IMR-90 (cell line): ENCODE measurements around the gene OR5H6. TPM values are rescaled to one million over a fixed set of nuclear protein-coding genes. Genes with fewer than 3 reads are reported as not detected.

Source experiments
- ATAC-seq: fragments of 200-7000 bp; cut with Tn5 transposase; 2 replicates; pipeline ENCODE4 v1.9.1; 2020; ENCODE audit warnings: low read depth, mild to moderate bottlenecking, moderate library complexity
- Bru-seq: library from RNA; stranded (reverse); fragments of 400-500 nt; gene quantifications from one replicate; lab custom pipeline; 2021; lab: Mats Ljungman, UMichigan
- BruChase-seq, 2 experiments: library from RNA; stranded (reverse); fragments of 400-500 nt; gene quantifications; one replicate each; lab custom pipeline; 2021; lab: Mats Ljungman, UMichigan
- BruUV-seq: library from RNA; stranded (reverse); fragments of 400-500 nt; replicated peaks from 2 replicates; lab custom pipeline; 2021; lab: Mats Ljungman, UMichigan
- CTCF ChIA-PET: fragments of 300-600 bp; formaldehyde crosslinking; extraction: SDS; loops from one replicate; lab custom pipeline; 2021; ENCODE audit warnings: antibody characterized with exemption; lab: Yijun Ruan, JAX
- POLR2A ChIA-PET: fragments of 300-600 bp; sonication (Branson Sonifier 250); formaldehyde crosslinking; loops from one replicate; lab custom pipeline; 2022; ENCODE audit warnings: antibody characterized with exemption; ENCODE audit not compliant: unreplicated experiment; lab: Charles Lee
- DNase-seq: peaks from one replicate; pipeline ENCODE4 v3.0.0; 2013
- H2AFZ ChIP-seq: replicated peaks from 2 replicates; pipeline ENCODE3; 2013; ENCODE audit warnings: low read length, mild to moderate bottlenecking; ENCODE audit not compliant: poor library complexity
- H2AK5ac ChIP-seq: 2 replicates; pipeline ENCODE4 v1.6.1; 2013; ENCODE audit warnings: low read depth, low read length, inconsistent platforms
- H2AK9ac ChIP-seq: replicated peaks from 2 replicates; pipeline ENCODE3; 2013; ENCODE audit warnings: mild to moderate bottlenecking, low read depth, low read length, moderate library complexity; ENCODE audit not compliant: poor library complexity
- H2BK120ac ChIP-seq: 2 replicates; pipeline ENCODE4 v1.6.1; 2013; ENCODE audit warnings: low read depth, low read length, inconsistent platforms
- H2BK15ac ChIP-seq: 3 replicates; pipeline ENCODE4 v1.6.1; 2013; ENCODE audit warnings: low read depth, low read length, inconsistent platforms
- H2BK20ac ChIP-seq: 2 replicates; pipeline ENCODE4 v1.6.1; 2013; ENCODE audit warnings: low read depth, mild to moderate bottlenecking, inconsistent platforms, low read length, moderate library complexity
- H2BK5ac ChIP-seq: 2 replicates; pipeline ENCODE4 v1.6.1; 2013; ENCODE audit warnings: mild to moderate bottlenecking, low read depth, low read length, inconsistent platforms; ENCODE audit not compliant: poor library complexity, severe bottlenecking
- H3K14ac ChIP-seq: replicated peaks from 2 replicates; pipeline ENCODE4 v1.6.1; 2013; ENCODE audit warnings: low read depth, low read length, inconsistent platforms
- H3K18ac ChIP-seq: 2 replicates; pipeline ENCODE4 v1.6.1; 2013; ENCODE audit warnings: low read depth, low read length, control low read depth
- H3K23ac ChIP-seq: 2 replicates; pipeline ENCODE4 v1.6.1; 2013; ENCODE audit warnings: low read depth, low read length, inconsistent platforms
- H3K27ac ChIP-seq: 2 replicates; pipeline ENCODE4 v1.5.1; 2013; ENCODE audit warnings: mild to moderate bottlenecking, control low read depth, low read length; ENCODE audit not compliant: insufficient read depth
- H3K27me3 ChIP-seq: 2 replicates; pipeline ENCODE4 v1.6.1; 2013; ENCODE audit warnings: low read length; ENCODE audit not compliant: control insufficient read depth, insufficient read depth
- H3K36me3 ChIP-seq: 2 replicates; pipeline ENCODE4 v1.6.1; 2013; ENCODE audit warnings: low read length, mixed read lengths; ENCODE audit not compliant: control insufficient read depth, insufficient read depth
- H3K4ac ChIP-seq: 2 replicates; pipeline ENCODE4 v1.6.1; 2013; ENCODE audit warnings: low read depth, low read length, inconsistent platforms
- H3K4me1 ChIP-seq: 2 replicates; pipeline ENCODE4 v1.6.1; 2013; ENCODE audit warnings: low read length, mixed read lengths; ENCODE audit not compliant: control insufficient read depth, insufficient read depth
- H3K4me2 ChIP-seq: 2 replicates; pipeline ENCODE4 v1.6.1; 2013; ENCODE audit warnings: low read depth, mild to moderate bottlenecking, control low read depth, low read length, moderate library complexity
- H3K4me3 ChIP-seq: 2 replicates; pipeline ENCODE4 v1.5.1; 2013; ENCODE audit warnings: low read depth, mild to moderate bottlenecking, control low read depth, low read length, moderate library complexity; ENCODE audit not compliant: insufficient read depth
- H3K56ac ChIP-seq: 2 replicates; pipeline ENCODE4 v1.6.1; 2013; ENCODE audit warnings: low read length, inconsistent platforms; ENCODE audit not compliant: insufficient read depth; ENCODE audit errors: extremely low read depth
- H3K79me1 ChIP-seq, 2 experiments: 2 replicates each; pipeline ENCODE4 v1.6.1; 2013; ENCODE audit warnings: low read length in 2 of 2, inconsistent platforms in 1 of 2, low read depth in 1 of 2
- H3K9ac ChIP-seq: 2 replicates; pipeline ENCODE4 v1.6.1; 2013; ENCODE audit warnings: low read depth, low read length, control low read depth
- H3K9me1 ChIP-seq: 2 replicates; pipeline ENCODE4 v1.6.1; 2013; ENCODE audit warnings: low read length, inconsistent platforms; ENCODE audit not compliant: insufficient read depth
- H3K9me3 ChIP-seq: 2 replicates; pipeline ENCODE4 v1.6.1; 2013; ENCODE audit warnings: low read length; ENCODE audit not compliant: control insufficient read depth, insufficient read depth
- H4K20me1 ChIP-seq: 2 replicates; pipeline ENCODE4 v1.6.1; 2013; ENCODE audit warnings: low read length, inconsistent platforms; ENCODE audit not compliant: insufficient read depth
- H4K5ac ChIP-seq: 2 replicates; pipeline ENCODE4 v1.6.1; 2013; ENCODE audit warnings: mild to moderate bottlenecking, low read depth, low read length, control low read depth
- H4K8ac ChIP-seq, 2 experiments: 2 replicates each; pipeline ENCODE4 v1.6.1; 2013; ENCODE audit warnings: low read depth in 2 of 2, low read length in 2 of 2, control low read depth in 1 of 2, inconsistent platforms in 1 of 2
- H4K91ac ChIP-seq: 2 replicates; pipeline ENCODE4 v1.6.1; 2013; ENCODE audit warnings: low read depth, low read length, inconsistent platforms; ENCODE audit not compliant: insufficient read depth
- BHLHE40 ChIP-seq: fragments of 150-350 bp; IDR thresholded peaks from 2 replicates; pipeline ENCODE4 v1.6.1; 2016; ENCODE audit warnings: mild to moderate bottlenecking, low read depth, low read length
- CEBPB ChIP-seq: IDR thresholded peaks from 2 replicates; pipeline ENCODE4 v1.6.1; 2012; ENCODE audit warnings: low read depth, low read length, improper control_type of control experiment
- CHD1 ChIP-seq: IDR thresholded peaks from 2 replicates; pipeline ENCODE4 v1.6.1; 2012; ENCODE audit warnings: low read depth, low read length, improper control_type of control experiment
- CTCF ChIP-seq: conservative IDR thresholded peaks from 2 replicates; pipeline ENCODE4 v1.5.1; 2012; ENCODE audit warnings: mild to moderate bottlenecking, low read depth, low read length, improper control_type of control experiment
- ELK1 ChIP-seq: fragments of 150-350 bp; IDR thresholded peaks from 2 replicates; pipeline ENCODE4 v1.6.1; 2016; ENCODE audit warnings: low read depth, mild to moderate bottlenecking, low read length, moderate library complexity, borderline replicate concordance
- FOS ChIP-seq: fragments of 150-350 bp; IDR thresholded peaks from 2 replicates; pipeline ENCODE4 v1.6.1; 2016; ENCODE audit warnings: low read depth, low read length
- MAFK ChIP-seq: IDR thresholded peaks from 2 replicates; pipeline ENCODE4 v1.6.1; 2012; ENCODE audit warnings: low read depth, low read length, improper control_type of control experiment
- MAZ ChIP-seq: IDR thresholded peaks from 2 replicates; pipeline ENCODE4 v1.6.1; 2012; ENCODE audit warnings: low read depth, mild to moderate bottlenecking, low read length, improper control_type of control experiment, moderate library complexity, borderline replicate concordance
- MXI1 ChIP-seq: IDR thresholded peaks from 2 replicates; pipeline ENCODE4 v1.6.1; 2012; ENCODE audit warnings: low read depth, mild to moderate bottlenecking, low read length, moderate library complexity, borderline replicate concordance
- NFE2L2 ChIP-seq: fragments of 150-350 bp; IDR thresholded peaks from 2 replicates; pipeline ENCODE4 v1.6.1; 2016; ENCODE audit warnings: low read depth, mild to moderate bottlenecking, low read length
- POLR2A ChIP-seq: IDR thresholded peaks from 2 replicates; pipeline ENCODE4 v1.6.1; 2012; ENCODE audit warnings: mild to moderate bottlenecking, low read depth, low read length
- RAD21 ChIP-seq: IDR thresholded peaks from 2 replicates; pipeline ENCODE4 v1.6.1; 2012; ENCODE audit warnings: low read length, improper control_type of control experiment
- RCOR1 ChIP-seq: IDR thresholded peaks from 2 replicates; pipeline ENCODE4 v1.6.1; 2012; ENCODE audit warnings: mild to moderate bottlenecking, low read length, improper control_type of control experiment; ENCODE audit not compliant: insufficient replicate concordance
- RFX5 ChIP-seq: IDR thresholded peaks from 2 replicates; pipeline ENCODE4 v1.8.0; 2012; ENCODE audit warnings: low read depth, mild to moderate bottlenecking, low read length, moderate library complexity
- SMC3 ChIP-seq: fragments of 150-350 bp; IDR thresholded peaks from 2 replicates; pipeline ENCODE4 v1.6.1; 2016; ENCODE audit warnings: low read depth, mild to moderate bottlenecking, antibody characterized with exemption, low read length, moderate library complexity
- USF2 ChIP-seq: fragments of 150-350 bp; IDR thresholded peaks from 2 replicates; pipeline ENCODE4 v1.6.1; 2017; ENCODE audit warnings: mild to moderate bottlenecking, antibody characterized with exemption, low read length, low read depth
- WGBS, 2 experiments: methylation state at CpG; one replicate each; pipeline versions ENCODE4 v1.1.5 to v1.1.7; 2013; ENCODE audit warnings: missing lambda C conversion rate in 2 of 2; ENCODE audit not compliant: insufficient read length in 1 of 2; ENCODE audit errors: extremely low coverage in 2 of 2; 5-methylcytosine and 5-hydroxymethylcytosine counted together
- dilution Hi-C: fragments of 300-500 bp; cut with HindIII; formaldehyde crosslinking; loops from one replicate; pipeline ENCODE4 v1.14.3; 2018; ENCODE audit warnings: low sequenced_read_pairs; ENCODE audit not compliant: unreplicated experiment
- in situ Hi-C: fragments of 300-500 bp; cut with MboI; formaldehyde crosslinking; loops from 3 replicates; pipeline ENCODE4 v1.14.3; 2019; ENCODE audit warnings: low sequenced_read_pairs, inconsistent platforms, mixed read lengths
- intact Hi-C: fragments of 100-400 bp; cut with micrococcal nuclease; formaldehyde crosslinking; loops from 2 replicates; pipeline ENCODE4 v1.10.0; 2022
- long read RNA-seq: library from polyadenylated mRNA; unstranded; transcript quantifications from one replicate; pipeline ENCODE4 v2.0.0, GENCODE V29; 2021; ENCODE audit not compliant: unreplicated experiment
- polyA plus RNA-seq, 3 experiments: library from polyadenylated mRNA; depleted of rRNA; stranded (reverse); fragments of >200 nt; gene quantifications; 2 replicates each; pipeline ENCODE4 v1.2.3, GENCODE V29; 2012; ENCODE audit warnings: low replicate concordance in 1 of 3
- total RNA-seq: library from RNA; depleted of rRNA; stranded (reverse); fragments of >200 nt; gene quantifications from 2 replicates; pipeline ENCODE4 v1.2.3, GENCODE V29; 2012; rRNA removed

The OR5H6 gene
- total RNA-seq, result not detected in 2 replicates
- not detected in 2 replicates for polyA plus RNA-seq (2012; rRNA removed)
- not detected in 2 replicates for polyA plus RNA-seq (2012; cell fraction: cytosol; rRNA removed)
- polyA plus RNA-seq (2012; cell fraction: nucleus; rRNA removed; ENCODE audit: low replicate concordance), result not detected in 2 replicates
- Bru-seq, nascent RNA, result not detected
- BruChase-seq, experiment 1, labeled RNA remaining after a 6-hour chase, result not detected
- not detected for BruChase-seq, experiment 2, labeled RNA remaining after a 2-hour chase
- long read RNA-seq, result 0 reads

GRCh38 chr3:98263944-98264343, at the start of gene OR5H6:
TSS of gene OR5H6 (plus strand) at chr3:98264244. CDS start at chr3:98264333, 89 bp downstream.
- Histone ChIP-seq H2AK9ac (no peak within 1 kb of the TSS), H4K91ac (no peak within 1 kb of the TSS), H3K14ac (no peak within 1 kb of the TSS), H3K4me2 (no peak within 1 kb of the TSS), H3K27me3 (no peaks in the 10 kb centered on the region), H3K36me3 (no peaks in the 10 kb centered on the region), H3K4me3 (no peak within 1 kb of the TSS), H2BK15ac (no peak within 1 kb of the TSS), H3K9me1 (no peaks in the 10 kb centered on the region), H3K27ac (no peak within 1 kb of the TSS), H4K20me1 (no peaks in the 10 kb centered on the region), H2AK5ac (no peak within 1 kb of the TSS), H4K5ac (no peak within 1 kb of the TSS), H2BK20ac (no peak within 1 kb of the TSS), H3K56ac (no peak within 1 kb of the TSS), H3K9ac (no peak within 1 kb of the TSS), H2BK120ac (no peak within 1 kb of the TSS), H4K8ac (no peak within 1 kb of the TSS), H3K18ac (no peak within 1 kb of the TSS), H2BK5ac (no peak within 1 kb of the TSS), H3K4me1 (no peaks in the 10 kb centered on the region), H2AFZ (no peak within 1 kb of the TSS), H3K4ac (no peak within 1 kb of the TSS), H3K79me1 (no peaks in the 10 kb centered on the region), H3K23ac (no peak within 1 kb of the TSS), H3K9me3 (no peaks in the 10 kb centered on the region)
- dilution Hi-C loops (no loop called here), in situ Hi-C loops (no loop called here), intact Hi-C loops (no loop called here)
- no peak for TF ChIP-seq NFE2L2
- no peak for TF ChIP-seq MXI1
- no peak for TF ChIP-seq FOS
- TF ChIP-seq CTCF, result no peak
- TF ChIP-seq BHLHE40, result no peak
- TF ChIP-seq CEBPB, result no peak
- TF ChIP-seq USF2, result no peak
- no peak for TF ChIP-seq RAD21
- TF ChIP-seq RCOR1, result no peak
- TF ChIP-seq MAFK, result no peak
- no peak for TF ChIP-seq ELK1
- no peak for TF ChIP-seq MAZ
- TF ChIP-seq POLR2A, result no peak
- TF ChIP-seq SMC3, result no peak
- no peak for TF ChIP-seq CHD1
- TF ChIP-seq RFX5, result no peak
- no peak for DNase-seq
- no CpG with 5 or more reads among the region's 3 CpGs for WGBS, 2 experiments
- BruUV-seq, result no TSS peak
- ATAC-seq, result no peak
- POLR2A ChIA-PET, result no interaction called here
- CTCF ChIA-PET, result no interaction called here
